HG02763 (cell line): ENCODE results near the gene TMEM145.
"Not testable (repeated sequence)": the region's sequence is repeated elsewhere in the genome, so short reads cannot be mapped to it uniquely, and the experiment has no call there.

Source experiments
- ATAC-seq: cut with Tn5 transposase; IDR thresholded peaks from one replicate; pipeline ENCODE4 v1.9.1; 2021; ENCODE audit warnings: mild to moderate bottlenecking, moderate library complexity; ENCODE audit not compliant: unreplicated experiment

Gene TMEM145

DNA sequence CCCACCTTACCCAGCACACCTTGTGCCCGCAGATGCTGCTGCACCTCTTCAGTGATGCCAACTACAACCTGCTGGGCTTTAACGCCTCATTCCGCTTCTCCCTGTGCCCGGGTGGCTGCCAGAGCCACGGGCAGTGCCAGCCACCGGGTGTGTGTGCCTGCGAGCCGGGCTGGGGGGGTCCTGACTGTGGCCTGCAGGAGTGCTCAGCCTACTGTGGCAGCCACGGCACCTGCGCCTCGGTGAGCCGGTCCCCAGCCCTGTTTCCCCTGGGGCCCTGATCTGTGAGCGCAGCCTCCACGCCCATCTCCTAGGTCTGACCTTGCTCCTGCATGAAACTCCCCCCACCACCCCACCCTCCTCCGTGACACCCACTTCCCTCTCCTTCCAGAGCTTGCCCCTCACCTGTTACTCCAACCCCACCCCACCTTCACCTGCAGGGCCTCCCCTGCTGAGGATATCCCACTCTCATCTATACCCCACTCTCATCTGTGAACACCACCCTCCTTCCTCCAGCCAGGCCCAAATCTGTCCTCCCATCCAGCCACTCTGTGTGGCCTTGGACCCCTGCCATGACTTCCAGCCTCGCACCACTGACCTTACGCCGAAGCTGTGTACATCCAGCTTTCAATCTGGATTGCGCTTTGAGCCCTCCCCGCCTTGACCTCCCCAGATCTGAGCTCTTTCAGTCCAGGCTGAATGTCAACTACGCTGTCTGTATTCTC lies 21.0 kb downstream of the TMEM145 start:
- ATAC-seq, result no peak

GRCh38 chr19:42334697-42335373 lies 21.7 kb downstream of the TMEM145 start:
- ATAC-seq, result no peak

GRCh38 chr19:42335374-42335936 lies 22.3 kb downstream of the TMEM145 start:
- ATAC-seq, result no peak

- no peak for ATAC-seq
These were observed 22.9 kb downstream of the TMEM145 start for GRCh38 chr19:42335971-42336370.

DNA sequence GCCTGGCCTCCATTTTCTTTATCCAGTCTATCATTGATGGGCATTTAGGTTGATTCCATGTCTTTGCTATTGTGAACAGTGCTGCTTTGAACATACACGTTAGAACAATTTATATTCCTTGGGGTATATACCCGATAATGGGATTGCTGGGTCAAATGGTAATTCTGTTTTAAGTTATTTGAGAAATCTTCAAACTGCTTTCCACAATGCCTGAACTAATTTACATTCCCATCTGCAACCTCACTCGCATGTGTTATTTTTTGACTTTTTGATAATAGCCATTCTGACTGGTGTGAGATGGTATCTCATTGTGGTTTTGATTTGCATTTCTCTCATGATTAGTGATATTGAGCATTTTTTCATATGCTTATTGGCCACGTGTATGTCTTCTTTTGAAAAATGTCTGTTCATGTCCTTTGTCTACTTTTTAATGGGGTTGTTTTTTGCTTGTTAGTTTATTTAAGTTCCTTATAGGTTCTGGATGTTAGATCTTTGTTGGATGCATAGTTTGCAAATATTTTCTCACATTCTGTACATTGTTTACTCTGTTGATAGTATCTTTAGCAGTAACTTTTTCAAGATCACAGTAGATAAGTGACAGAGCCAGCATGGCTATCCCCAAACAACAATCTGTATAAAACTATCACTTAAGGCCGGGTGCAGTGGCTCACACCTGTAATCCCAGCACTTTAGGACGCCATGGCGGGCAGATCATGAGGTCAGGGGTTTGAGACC lies 26.2 kb downstream of the TMEM145 start:
- ATAC-seq, result not testable (repeated sequence)

- not testable (repeated sequence) for ATAC-seq
These were observed 26.8 kb downstream of the TMEM145 start for GRCh38 chr19:42339922-42340321.

DNA sequence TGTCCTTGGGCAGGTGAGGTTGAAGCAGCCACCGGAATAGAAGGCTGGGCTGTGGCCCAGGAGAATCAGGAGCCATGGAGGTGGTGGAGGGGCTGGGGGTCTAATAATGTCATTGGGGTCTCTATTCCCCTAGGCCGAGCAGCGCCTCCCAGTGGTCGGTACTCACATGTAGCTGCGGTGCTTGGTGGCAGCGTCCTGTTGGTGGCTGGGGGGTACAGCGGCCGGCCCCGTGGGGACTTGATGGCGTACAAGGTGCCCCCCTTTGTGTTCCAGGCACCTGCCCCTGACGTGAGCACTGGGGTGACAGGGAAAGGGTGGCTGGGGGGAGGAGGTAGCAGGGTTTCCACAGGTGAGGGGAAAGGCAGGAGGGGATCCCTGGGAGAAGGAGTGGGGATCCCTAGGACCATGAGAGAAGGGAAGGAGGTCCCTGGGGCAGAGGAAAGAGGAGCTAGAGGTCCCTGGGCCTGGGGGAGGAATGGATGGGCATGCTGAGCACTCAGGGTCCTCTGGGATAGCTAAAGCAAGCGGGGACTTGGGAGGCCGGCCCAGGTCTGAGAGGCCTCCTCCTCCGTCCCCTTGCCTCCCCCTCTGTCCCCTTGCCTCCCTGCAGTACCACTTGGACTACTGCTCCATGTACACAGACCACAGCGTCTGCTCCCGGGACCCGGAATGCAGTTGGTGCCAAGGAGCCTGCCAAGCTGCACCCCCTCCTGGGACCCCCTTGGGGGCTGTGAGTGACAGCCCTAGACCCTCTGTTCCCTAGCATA lies 30.4 kb downstream of the TMEM145 start:
- ATAC-seq, result no peak

DNA sequence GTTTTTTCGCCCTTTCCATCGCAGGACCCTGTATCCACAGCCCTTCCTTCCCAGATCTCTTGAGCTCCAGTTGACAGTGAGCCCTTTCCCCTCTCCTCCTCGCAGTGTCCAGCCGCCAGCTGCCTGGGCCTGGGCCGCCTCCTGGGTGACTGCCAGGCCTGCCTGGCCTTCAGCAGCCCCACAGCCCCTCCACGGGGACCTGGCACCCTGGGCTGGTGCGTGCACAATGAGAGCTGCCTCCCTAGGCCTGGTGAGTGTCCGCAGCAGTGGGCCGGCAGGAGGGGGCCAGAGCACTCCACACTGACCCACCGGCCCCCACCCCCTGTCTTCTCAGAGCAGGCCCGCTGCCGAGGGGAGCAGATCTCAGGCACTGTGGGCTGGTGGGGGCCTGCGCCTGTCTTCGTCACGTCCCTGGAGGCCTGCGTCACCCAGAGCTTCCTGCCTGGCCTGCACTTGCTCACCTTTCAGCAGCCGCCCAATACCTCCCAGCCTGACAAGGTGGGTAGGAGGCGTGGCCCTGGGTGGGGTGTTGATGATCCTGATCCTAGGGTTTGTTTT lies 31.3 kb downstream of the TMEM145 start:
- no peak for ATAC-seq

DNA sequence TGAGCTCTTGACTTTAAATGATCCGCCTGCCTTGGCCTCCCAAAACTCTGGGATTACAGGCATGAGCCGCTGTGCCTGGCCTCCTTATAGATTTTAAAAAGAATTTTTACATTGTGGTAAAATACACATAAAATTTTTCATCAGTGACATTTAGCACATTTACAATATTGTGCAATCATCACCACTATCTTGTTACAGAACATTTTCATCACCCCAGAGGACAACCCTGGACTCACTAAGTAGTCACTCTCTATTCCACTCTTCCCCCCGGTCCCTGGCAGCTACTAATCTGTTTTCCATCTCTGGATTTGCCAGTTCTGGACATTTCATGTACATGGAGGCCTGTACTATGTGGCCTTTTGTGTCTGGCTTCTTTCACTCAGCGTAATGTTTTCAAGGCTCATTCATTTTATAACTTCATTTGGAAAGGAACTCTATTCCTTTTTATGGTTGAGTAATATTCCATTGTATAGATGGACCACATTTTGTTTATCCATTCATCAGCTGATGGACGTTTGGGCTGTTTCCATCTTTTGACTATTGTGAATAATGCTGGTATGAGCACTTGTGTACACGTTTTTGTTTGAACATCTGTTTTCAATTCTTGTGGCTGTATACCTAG lies 32.2 kb downstream of the TMEM145 start:
- ATAC-seq, result no peak

DNA sequence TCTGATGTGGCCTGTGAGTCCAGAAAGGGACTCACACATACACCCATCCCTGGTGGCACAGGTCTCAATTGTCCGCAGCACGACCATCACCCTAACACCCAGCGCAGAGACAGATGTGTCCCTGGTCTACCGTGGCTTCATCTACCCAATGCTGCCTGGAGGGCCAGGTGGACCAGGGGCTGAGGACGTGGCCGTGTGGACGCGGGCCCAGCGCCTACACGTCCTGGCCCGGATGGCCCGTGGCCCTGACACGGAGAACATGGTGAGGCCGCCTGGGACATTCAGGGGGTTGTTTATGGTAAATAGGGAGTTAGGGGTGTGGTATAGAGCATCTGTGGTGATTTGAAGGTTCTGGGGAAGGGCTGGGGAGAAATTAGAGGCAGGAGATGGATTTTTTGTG lies 35.1 kb downstream of the TMEM145 start:
- ATAC-seq, result no peak

- ATAC-seq, result no peak
These were observed 36.4 kb downstream of the TMEM145 start for GRCh38 chr19:42349378-42350107.

GRCh38 chr19:42350417-42350816 lies 37.3 kb downstream of the TMEM145 start:
- ATAC-seq, result no peak

DNA sequence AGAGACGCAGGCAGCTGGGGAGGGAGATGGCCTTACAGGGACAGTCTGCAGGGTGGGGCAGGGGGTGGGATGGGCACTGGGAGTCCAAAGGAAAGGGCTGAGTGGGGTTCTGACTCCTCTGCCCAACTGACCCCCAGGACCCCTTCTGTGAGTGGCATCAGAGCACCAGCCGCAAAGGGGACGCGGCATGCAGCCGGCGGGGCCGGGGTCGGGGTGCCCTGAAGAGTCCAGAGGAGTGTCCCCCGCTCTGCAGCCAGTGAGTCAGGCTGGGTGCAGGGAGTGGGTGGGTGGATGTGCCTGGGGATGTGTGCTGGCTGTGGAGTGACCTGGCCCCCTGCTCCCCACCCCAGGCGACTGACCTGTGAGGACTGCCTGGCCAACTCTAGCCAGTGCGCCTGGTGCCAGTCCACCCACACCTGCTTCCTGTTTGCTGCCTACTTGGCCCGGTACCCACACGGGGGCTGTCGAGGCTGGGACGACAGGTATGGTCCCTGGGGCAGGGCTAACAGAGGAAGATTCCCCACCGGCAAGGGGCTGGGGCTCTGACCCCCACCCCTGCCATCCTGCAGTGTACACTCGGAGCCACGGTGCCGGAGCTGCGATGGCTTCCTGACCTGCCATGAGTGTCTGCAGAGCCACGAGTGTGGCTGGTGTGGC lies 38.1 kb downstream of the TMEM145 start:
- ATAC-seq, result no peak

DNA sequence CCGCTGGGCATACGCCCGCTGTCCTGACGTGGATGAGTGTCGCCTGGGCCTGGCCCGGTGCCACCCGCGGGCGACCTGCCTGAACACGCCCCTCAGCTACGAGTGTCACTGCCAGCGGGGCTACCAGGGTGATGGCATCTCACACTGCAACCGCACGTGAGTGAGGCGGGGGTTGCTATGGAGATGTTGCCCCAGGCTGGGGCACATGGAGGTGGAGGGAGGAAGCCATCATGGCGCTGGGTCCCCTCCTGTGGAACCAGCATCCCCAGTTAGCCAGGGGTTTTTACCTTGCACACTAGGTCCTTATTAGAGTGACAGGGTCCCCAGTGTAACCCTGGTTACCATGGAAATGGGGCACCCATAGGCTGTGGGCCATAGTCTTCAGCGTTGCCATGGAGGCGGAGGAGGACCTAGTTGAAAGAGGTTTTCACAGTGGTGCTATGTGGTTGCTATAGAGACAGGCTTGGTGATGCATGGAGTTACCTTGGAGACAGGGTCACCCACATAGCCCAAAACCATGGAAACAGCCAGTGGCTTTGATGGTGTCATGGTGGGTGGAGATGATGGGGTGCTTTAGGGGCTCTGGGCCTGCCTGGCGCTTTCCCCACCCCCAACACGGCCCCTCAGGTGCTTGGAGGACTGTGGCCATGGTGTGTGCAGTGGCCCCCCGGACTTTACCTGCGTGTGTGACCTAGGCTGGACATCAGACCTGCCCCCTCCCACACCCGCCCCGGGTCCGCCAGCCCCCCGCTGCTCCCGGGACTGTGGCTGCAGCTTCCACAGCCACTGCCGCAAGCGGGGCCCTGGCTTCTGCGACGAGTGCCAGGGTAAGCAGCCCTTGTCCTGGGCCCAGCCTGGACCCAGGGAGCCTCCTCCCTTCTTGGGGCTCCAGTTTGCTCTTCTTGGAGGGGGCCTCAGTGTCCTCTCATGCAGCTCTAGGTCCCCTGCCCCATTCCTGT lies 39.5 kb downstream of the TMEM145 start:
- no peak for ATAC-seq

DNA sequence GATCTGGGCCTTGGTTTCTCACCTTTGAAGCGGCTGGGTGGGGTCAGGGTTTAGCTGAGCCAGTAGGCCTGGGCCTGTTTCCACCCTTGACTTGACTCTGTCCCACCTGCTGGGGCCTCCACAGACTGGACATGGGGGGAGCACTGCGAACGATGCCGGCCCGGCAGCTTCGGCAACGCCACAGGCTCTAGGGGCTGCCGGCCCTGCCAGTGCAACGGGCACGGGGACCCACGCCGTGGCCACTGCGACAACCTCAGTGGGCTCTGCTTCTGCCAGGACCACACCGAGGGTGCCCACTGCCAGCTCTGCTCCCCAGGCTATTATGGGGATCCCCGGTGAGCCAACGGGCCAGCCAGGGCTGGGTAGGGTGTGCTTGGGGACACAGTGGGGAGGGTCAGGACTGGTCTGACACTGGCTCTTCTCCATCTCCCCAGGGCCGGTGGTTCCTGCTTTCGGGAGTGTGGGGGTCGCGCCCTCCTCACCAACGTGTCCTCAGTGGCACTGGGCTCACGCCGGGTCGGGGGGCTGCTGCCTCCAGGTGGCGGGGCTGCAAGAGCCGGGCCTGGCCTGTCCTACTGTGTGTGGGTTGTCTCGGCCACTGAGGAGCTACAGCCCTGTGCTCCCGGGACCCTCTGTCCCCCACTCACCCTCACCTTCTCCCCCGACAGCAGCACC lies 40.4 kb downstream of the TMEM145 start:
- ATAC-seq, result no peak

DNA sequence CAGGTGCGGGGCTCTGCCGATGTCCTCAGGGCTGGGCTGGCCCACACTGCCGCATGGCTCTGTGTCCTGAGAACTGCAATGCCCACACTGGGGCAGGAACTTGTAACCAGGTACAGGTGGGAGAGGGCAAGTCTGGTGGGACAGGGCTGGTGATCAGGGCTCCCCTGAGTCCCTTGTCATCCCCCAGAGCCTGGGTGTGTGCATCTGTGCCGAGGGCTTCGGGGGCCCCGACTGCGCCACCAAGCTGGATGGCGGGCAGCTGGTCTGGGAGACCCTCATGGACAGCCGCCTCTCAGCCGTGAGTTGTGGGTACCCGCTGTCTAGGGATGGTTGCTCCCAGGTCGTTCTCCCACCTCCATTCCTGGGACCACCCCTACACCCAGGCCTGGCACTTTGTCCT lies 42.8 kb downstream of the TMEM145 start:
- ATAC-seq, result no peak

GRCh38 chr19:42356686-42357085 lies 43.6 kb downstream of the TMEM145 start:
- no peak for ATAC-seq
